GM23248 (cell line): ENCODE measurements around the gene PRR33. TPM values are rescaled to one million over a fixed set of nuclear protein-coding genes. Genes with fewer than 3 reads are reported as not detected.

Source experiments
- DNase-seq: peaks from one replicate; pipeline ENCODE4 v3.0.0-alpha.2; 2015
- H2AFZ ChIP-seq: fragments of 200-600 bp; sonication (generic); 2 replicates; pipeline ENCODE4 v1.6.1; 2016; ENCODE audit warnings: antibody characterized with exemption
- H3F3A ChIP-seq: fragments of 200-600 bp; sonication (generic); 2 replicates; pipeline ENCODE4 v1.6.1; 2016; ENCODE audit warnings: mild to moderate bottlenecking, antibody characterized with exemption, mixed run types; ENCODE audit not compliant: insufficient read depth
- H3K27ac ChIP-seq: fragments of 200-600 bp; sonication (generic); 2 replicates; pipeline ENCODE4 v1.5.1; 2016; ENCODE audit warnings: mild to moderate bottlenecking
- H3K27me3 ChIP-seq: fragments of 200-600 bp; sonication (generic); replicated peaks from 2 replicates; pipeline ENCODE4 v1.6.1; 2016; ENCODE audit warnings: mild to moderate bottlenecking; ENCODE audit not compliant: insufficient read depth
- H3K36me3 ChIP-seq: fragments of 200-600 bp; sonication (generic); 2 replicates; pipeline ENCODE4 v1.6.1; 2016; ENCODE audit warnings: low read depth, mild to moderate bottlenecking
- H3K4me1 ChIP-seq: fragments of 200-600 bp; sonication (generic); 2 replicates; pipeline ENCODE4 v1.6.1; 2016; ENCODE audit warnings: mild to moderate bottlenecking; ENCODE audit not compliant: insufficient read depth
- H3K4me2 ChIP-seq: fragments of 200-600 bp; sonication (generic); one replicate; pipeline ENCODE4 v1.6.1; 2016; ENCODE audit warnings: mild to moderate bottlenecking; ENCODE audit not compliant: unreplicated experiment
- H3K4me3 ChIP-seq: fragments of 200-600 bp; sonication (generic); 2 replicates; pipeline ENCODE4 v1.5.1; 2016; ENCODE audit warnings: mild to moderate bottlenecking
- H3K79me2 ChIP-seq: fragments of 200-600 bp; sonication (generic); 2 replicates; pipeline ENCODE4 v1.6.1; 2016; ENCODE audit warnings: mild to moderate bottlenecking; ENCODE audit not compliant: insufficient read depth
- H3K9ac ChIP-seq: fragments of 200-600 bp; sonication (generic); 2 replicates; pipeline ENCODE4 v1.6.1; 2016; ENCODE audit warnings: mild to moderate bottlenecking
- H3K9me2 ChIP-seq: fragments of 200-600 bp; sonication (generic); 2 replicates; pipeline ENCODE4 v1.6.1; 2016; ENCODE audit warnings: mixed run types, mild to moderate bottlenecking, moderate library complexity; ENCODE audit not compliant: insufficient read depth
- H3K9me3 ChIP-seq: fragments of 200-600 bp; sonication (generic); one replicate; pipeline ENCODE4 v1.6.1; 2017; ENCODE audit warnings: low read depth
- H4K20me1 ChIP-seq: fragments of 200-600 bp; sonication (generic); 2 replicates; pipeline ENCODE4 v1.6.0; 2016; ENCODE audit not compliant: insufficient read depth
- EZH2 ChIP-seq: fragments of 200-600 bp; sonication (generic); IDR thresholded peaks from 2 replicates; pipeline ENCODE4 v1.6.1; 2018; ENCODE audit warnings: antibody characterized with exemption, mild to moderate bottlenecking; ENCODE audit not compliant: insufficient read depth, poor library complexity, severe bottlenecking
- EZH2phosphoT487 ChIP-seq: fragments of 200-600 bp; sonication (generic); IDR thresholded peaks from 2 replicates; pipeline ENCODE4 v1.6.1; 2018; ENCODE audit warnings: antibody characterized with exemption, moderate library complexity, mild to moderate bottlenecking, low read depth; ENCODE audit not compliant: insufficient read depth
- WGBS, 2 experiments: methylation state at CpG; one replicate each; pipeline ENCODE4 v1.1.6; 2015 to 2017; ENCODE audit warnings: low lambda C conversion rate in 2 of 2, low coverage in 1 of 2; ENCODE audit errors: missing lambda C conversion rate in 2 of 2; 5-methylcytosine and 5-hydroxymethylcytosine counted together
- in situ Hi-C: fragments of 300-500 bp; cut with MboI; formaldehyde crosslinking; loops from 2 replicates; pipeline ENCODE4 v1.15.0; 2020
- polyA plus RNA-seq: library from polyadenylated mRNA; unstranded; fragments of >200 nt; fragmentation: Nextera tagmentation; extraction: Ambion mirVana; gene quantifications from 2 replicates; pipeline ENCODE4 v1.2.1, GENCODE V29; 2016
- total RNA-seq: library from RNA; depleted of rRNA; stranded (reverse); fragments of >200 nt; shearing (Covaris generic); gene quantifications from 2 replicates; pipeline ENCODE4 v1.2.3, GENCODE V29; 2014

Gene PRR33
- total and polyA plus RNA-seq, 2 experiments from 2014 or later: not detected

- Histone ChIP-seq H3K36me3 (no peaks in the 10 kb centered on the region), H3K4me3 (no peak overlapping the region), H3F3A (no peaks in the 10 kb centered on the region), H3K27ac (no peak overlapping the region), H2AFZ (no peak overlapping the region), H3K4me1 (peaks cover 15% of the 10 kb centered on the region), H3K9me3 (no peaks in the 10 kb centered on the region), H3K9ac (no peak overlapping the region), H3K4me2 (no peak overlapping the region), H3K9me2 (no peaks in the 10 kb centered on the region), H3K79me2 (no peaks in the 10 kb centered on the region), H4K20me1 (no peaks in the 10 kb centered on the region), H3K27me3 (peaks cover 34% of the 10 kb centered on the region)
- no peak for TF ChIP-seq EZH2phosphoT487
- TF ChIP-seq EZH2: no peak
- in situ Hi-C loops: loop anchor here (25.0 kb wide), 1 partner anchor 295 kb away; the partner anchor contains the start of genes INS and TH
- WGBS, 2 experiments: 56 to 66% methylated on average over 6 to 8 of the region's 8 CpGs
- DNase-seq: no peak
These were observed 24.3 kb downstream of the PRR33 start for GRCh38 chr11:1867381-1867780.

- peaks cover 34% of the 10 kb centered on the region for H3K27me3 ChIP-seq
- H3K4me2 ChIP-seq: no peak overlapping the region
- 83 to 87% methylated on average over 15 of the region's 15 CpGs for WGBS, 2 experiments
- no peaks in the 10 kb centered on the region for H3K9me2 ChIP-seq
- no peaks in the 10 kb centered on the region for H3K79me2 ChIP-seq
- H4K20me1 ChIP-seq: no peaks in the 10 kb centered on the region
- DNase-seq: no peak
- no peaks in the 10 kb centered on the region for H3F3A ChIP-seq
- in situ Hi-C loops: loop anchor here (25.0 kb wide), 1 partner anchor 296 kb away; the partner anchor contains the start of genes INS and TH
- H3K4me1 ChIP-seq: peaks cover 15% of the 10 kb centered on the region
- H3K36me3 ChIP-seq: no peaks in the 10 kb centered on the region
- no peak overlapping the region for H3K9ac ChIP-seq
- TF ChIP-seq EZH2: no peak
- TF ChIP-seq EZH2phosphoT487: no peak
- H3K9me3 ChIP-seq: no peaks in the 10 kb centered on the region
- H3K4me3 ChIP-seq: no peak overlapping the region
- no peak overlapping the region for H3K27ac ChIP-seq
- no peak overlapping the region for H2AFZ ChIP-seq
These were observed 24.9 kb downstream of the PRR33 start for GRCh38 chr11:1866776-1867175.

- Histone ChIP-seq H3K27me3 (peaks cover 31% of the 10 kb centered on the region), H3K36me3 (no peaks in the 10 kb centered on the region), H3F3A (no peaks in the 10 kb centered on the region), H3K9me3 (no peaks in the 10 kb centered on the region), H3K4me3 (no peak overlapping the region), H3K4me2 (no peak overlapping the region), H2AFZ (no peak overlapping the region), H3K79me2 (no peaks in the 10 kb centered on the region), H3K9ac (no peak overlapping the region), H3K9me2 (no peaks in the 10 kb centered on the region), H4K20me1 (no peaks in the 10 kb centered on the region), H3K27ac (no peak overlapping the region), H3K4me1 (peaks cover 15% of the 10 kb centered on the region)
- WGBS, 2 experiments: 84 to 91% methylated on average over 7 to 8 of the region's 8 CpGs
- TF ChIP-seq EZH2: no peak
- TF ChIP-seq EZH2phosphoT487: no peak
- DNase-seq: no peak
- in situ Hi-C loops: loop anchor here (25.0 kb wide), 1 partner anchor 296 kb away; the partner anchor contains the start of genes INS and TH
These were observed 25.5 kb downstream of the PRR33 start for GRCh38 chr11:1866226-1866625.

GRCh38 chr11:1864831-1865665 is 26.6 kb downstream of the PRR33 start:
- WGBS, 2 experiments: 80 to 87% methylated on average over 19 to 27 of the region's 30 CpGs
- Histone ChIP-seq H3K9me2 (no peaks in the 10 kb centered on the region), H4K20me1 (no peaks in the 10 kb centered on the region), H3K27ac (no peak overlapping the region), H2AFZ (no peak overlapping the region), H3K9me3 (no peaks in the 10 kb centered on the region), H3K4me3 (no peak overlapping the region), H3K27me3 (peaks cover 23% of the 10 kb centered on the region), H3K4me2 (no peak overlapping the region), H3F3A (no peaks in the 10 kb centered on the region), H3K9ac (no peak overlapping the region), H3K4me1 (peaks cover 15% of the 10 kb centered on the region), H3K36me3 (no peaks in the 10 kb centered on the region), H3K79me2 (no peaks in the 10 kb centered on the region)
- TF ChIP-seq EZH2phosphoT487: no peak
- no peak for TF ChIP-seq EZH2
- DNase-seq: no peak
- in situ Hi-C loops: loop anchor here (25.0 kb wide), 1 partner anchor 297 kb away; the partner anchor contains the start of genes INS and TH
